ENCODE results near the gene PEAK3. TPM values are rescaled to one million over a fixed set of nuclear protein-coding genes. Genes with fewer than 3 reads are reported as not detected.
A peak's percentile ranks its signal among the peaks of the same experiment; 100 is the strongest.

PEAK3 gene
- total RNA-seq, 6 donors from 2014 or later: 2.4 to 8.6 (median 4.6) TPM

DNA sequence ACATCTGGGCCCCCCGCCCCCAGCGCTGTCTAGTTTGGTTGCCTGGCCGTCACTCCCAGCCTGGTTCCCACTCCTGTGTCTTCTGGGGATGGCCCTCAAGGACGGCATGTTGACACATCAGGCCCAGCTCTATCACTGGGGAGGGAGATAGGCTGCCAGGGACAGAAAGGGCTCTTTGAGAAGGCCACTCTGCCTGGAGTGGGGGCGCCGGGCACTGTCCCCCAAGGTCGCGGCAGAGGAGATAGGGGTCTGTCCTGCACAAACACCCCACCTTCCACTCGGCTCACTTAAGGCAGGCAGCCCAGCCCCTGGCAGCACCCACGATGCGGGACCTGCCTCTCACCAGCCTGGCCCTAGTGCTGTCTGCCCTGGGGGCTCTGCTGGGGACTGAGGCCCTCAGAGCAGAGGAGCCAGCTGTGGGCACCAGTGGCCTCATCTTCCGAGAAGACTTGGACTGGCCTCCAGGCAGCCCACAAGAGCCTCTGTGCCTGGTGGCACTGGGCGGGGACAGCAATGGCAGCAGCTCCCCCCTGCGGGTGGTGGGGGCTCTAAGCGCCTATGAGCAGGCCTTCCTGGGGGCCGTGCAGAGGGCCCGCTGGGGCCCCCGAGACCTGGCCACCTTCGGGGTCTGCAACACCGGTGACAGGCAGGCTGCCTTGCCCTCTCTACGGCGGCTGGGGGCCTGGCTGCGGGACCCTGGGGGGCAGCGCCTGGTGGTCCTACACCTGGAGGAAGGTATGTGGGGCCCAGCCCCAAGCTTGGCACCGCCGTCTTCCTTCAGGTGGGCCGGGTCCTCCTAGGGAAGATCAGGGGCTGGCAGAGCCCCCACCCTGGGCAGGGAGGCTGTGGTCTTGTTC, 32.7 kb downstream of the PEAK3 start, which contains the start of gene AMH:
Gene AMH (plus strand): TSS at position 314 of the 857 bp plus-strand sequence. CDS start 10 bp downstream, at position 324.
- 71 to 82% methylated on average over 4 to 10 of the region's 27 CpGs for WGBS, 2 donors
- TF ChIP-seq POLR2A (IDR thresholded peaks at IDR 0.05) (no peak), POLR2AphosphoS5 (IDR thresholded peaks at IDR 0.05) (no peak), EP300 (IDR thresholded peaks at IDR 0.05) (no peak)
- TF ChIP-seq, protein P1, sequence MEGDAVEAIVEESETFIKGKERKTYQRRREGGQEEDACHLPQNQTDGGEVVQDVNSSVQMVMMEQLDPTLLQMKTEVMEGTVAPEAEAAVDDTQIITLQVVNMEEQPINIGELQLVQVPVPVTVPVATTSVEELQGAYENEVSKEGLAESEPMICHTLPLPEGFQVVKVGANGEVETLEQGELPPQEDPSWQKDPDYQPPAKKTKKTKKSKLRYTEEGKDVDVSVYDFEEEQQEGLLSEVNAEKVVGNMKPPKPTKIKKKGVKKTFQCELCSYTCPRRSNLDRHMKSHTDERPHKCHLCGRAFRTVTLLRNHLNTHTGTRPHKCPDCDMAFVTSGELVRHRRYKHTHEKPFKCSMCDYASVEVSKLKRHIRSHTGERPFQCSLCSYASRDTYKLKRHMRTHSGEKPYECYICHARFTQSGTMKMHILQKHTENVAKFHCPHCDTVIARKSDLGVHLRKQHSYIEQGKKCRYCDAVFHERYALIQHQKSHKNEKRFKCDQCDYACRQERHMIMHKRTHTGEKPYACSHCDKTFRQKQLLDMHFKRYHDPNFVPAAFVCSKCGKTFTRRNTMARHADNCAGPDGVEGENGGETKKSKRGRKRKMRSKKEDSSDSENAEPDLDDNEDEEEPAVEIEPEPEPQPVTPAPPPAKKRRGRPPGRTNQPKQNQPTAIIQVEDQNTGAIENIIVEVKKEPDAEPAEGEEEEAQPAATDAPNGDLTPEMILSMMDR (IDR thresholded peaks at IDR 0.05): no peak
- Histone ChIP-seq H3K27ac (no peak within 1 kb of the TSS), H3K4me3 (no peak within 1 kb of the TSS), H3K9me3 (no peaks in the 10 kb centered on the region), H3K27me3 (peaks cover 0 to 45% (median 37%) of the 10 kb centered on the region in 4 donors), H3K36me3 (peaks cover 34 to 48% (median 48%) of the 10 kb centered on the region in 4 donors), H3K4me1 (peaks cover 43 to 57% (median 46%) of the 10 kb centered on the region in 4 donors)
- no peak for ATAC-seq (ENCODE audit: low FRiP score in 2 of 2)
- DNase-seq: peak in 1 of 2 donors; percentile 78

DNA sequence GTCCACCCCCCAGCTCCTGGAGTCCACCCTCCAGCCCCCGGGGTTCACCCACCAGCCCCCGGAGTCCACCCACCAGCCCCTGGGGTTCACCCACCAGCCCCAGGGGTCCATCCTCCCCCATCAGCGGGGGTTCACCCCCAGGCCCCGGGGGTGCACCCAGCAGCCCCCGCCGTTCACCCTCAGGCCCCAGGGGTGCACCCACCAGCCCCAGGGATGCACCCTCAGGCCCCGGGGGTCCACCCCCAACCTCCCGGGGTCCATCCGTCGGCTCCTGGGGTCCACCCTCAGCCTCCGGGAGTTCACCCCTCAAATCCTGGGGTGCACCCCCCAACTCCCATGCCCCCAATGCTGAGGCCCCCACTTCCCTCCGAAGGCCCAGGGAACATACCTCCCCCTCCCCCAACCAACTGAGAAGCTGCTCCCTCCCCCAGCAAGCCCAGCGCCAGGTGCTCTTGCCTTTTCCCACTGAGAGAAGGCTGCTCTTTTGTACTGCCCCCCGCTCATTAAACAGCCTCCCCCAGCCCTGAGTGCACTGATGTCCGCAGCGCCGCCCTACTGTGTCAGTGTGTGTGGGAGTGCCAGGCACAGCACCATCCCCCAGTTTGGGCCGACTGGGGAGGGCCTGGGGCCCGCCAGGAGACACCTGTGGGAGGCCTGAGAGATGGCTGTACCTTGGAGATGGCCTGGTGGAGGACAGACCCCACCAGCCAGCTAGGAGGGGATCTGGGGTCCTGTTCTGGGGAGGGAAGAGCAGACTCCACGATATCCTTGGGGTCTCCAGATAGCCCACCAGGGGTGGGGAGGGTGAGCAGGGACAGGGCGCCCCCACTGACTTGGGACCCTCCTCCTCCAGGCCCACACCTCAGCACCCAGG, 33.6 kb downstream of the PEAK3 start:
- no peak for ATAC-seq (ENCODE audit: low FRiP score in 2 of 2)
- TF ChIP-seq POLR2AphosphoS5 (IDR thresholded peaks at IDR 0.05): no peak
- peaks cover 39 to 51% (median 43%) of the 10 kb centered on the region in 4 donors for H3K4me1 ChIP-seq
- WGBS, 2 donors: 91 to 95% methylated on average over 13 to 16 of the region's 21 CpGs
- H3K27ac ChIP-seq: no peak overlapping the region
- H3K36me3 ChIP-seq: peaks cover 43 to 57% (median 56%) of the 10 kb centered on the region in 4 donors
- H3K9me3 ChIP-seq: no peaks in the 10 kb centered on the region
- H3K27me3 ChIP-seq: peaks cover 0 to 37% (median 34%) of the 10 kb centered on the region in 4 donors
- no peak overlapping the region for H3K4me3 ChIP-seq
- no peak for DNase-seq

DNA sequence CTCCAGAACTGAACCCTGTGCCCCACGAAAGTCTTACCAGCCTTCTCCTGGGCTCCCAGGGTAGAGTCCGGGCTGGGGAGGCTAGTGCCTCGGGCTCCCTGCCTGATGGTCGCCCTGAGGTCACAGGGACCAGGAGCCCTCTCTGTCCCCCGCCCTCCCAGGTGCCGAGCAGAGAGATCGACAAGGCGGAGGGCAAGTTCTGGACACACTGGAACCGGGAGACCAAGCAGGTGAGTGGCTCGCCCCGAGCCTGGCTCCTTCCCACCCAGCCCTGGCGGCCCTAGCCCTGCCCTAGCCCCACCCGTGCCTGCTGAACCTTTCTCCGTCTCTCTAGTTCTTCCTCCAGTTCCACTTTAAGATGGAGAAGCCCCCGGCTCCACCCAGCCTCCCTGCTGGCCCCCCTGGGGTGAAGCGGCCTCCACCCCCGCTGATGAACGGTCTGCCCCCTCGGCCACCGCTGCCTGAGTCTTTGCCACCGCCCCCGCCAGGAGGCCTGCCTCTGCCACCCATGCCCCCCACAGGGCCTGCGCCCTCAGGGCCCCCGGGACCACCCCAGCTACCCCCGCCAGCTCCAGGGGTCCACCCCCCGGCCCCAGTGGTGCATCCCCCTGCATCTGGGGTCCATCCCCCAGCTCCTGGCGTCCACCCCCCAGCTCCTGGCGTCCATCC, 34.4 kb downstream of the PEAK3 start:
- 93 to 98% methylated on average over 20 to 21 of the region's 28 CpGs for WGBS, 2 donors
- H3K9me3 ChIP-seq: no peaks in the 10 kb centered on the region
- H3K4me1 ChIP-seq: peaks cover 39 to 51% (median 40%) of the 10 kb centered on the region in 4 donors
- DNase-seq (peak in 1 of 2 donors; percentile 66), ATAC-seq (ENCODE audit: low FRiP score in 2 of 2) (no peak)
- H3K4me3 ChIP-seq: no peak overlapping the region
- peaks cover 0 to 29% (median 27%) of the 10 kb centered on the region in 4 donors for H3K27me3 ChIP-seq
- TF ChIP-seq POLR2A (IDR thresholded peaks at IDR 0.05): no peak
- TF ChIP-seq POLR2AphosphoS5 (IDR thresholded peaks at IDR 0.05): no peak
- TF ChIP-seq EP300 (IDR thresholded peaks at IDR 0.05): no peak
- TF ChIP-seq, protein P1 (IDR thresholded peaks at IDR 0.05): no peak
- peak overlapping the region in 2 of 4 donors; percentile 1 to 27 for H3K27ac ChIP-seq
- peaks cover 43 to 62% (median 60%) of the 10 kb centered on the region in 4 donors for H3K36me3 ChIP-seq

DNA sequence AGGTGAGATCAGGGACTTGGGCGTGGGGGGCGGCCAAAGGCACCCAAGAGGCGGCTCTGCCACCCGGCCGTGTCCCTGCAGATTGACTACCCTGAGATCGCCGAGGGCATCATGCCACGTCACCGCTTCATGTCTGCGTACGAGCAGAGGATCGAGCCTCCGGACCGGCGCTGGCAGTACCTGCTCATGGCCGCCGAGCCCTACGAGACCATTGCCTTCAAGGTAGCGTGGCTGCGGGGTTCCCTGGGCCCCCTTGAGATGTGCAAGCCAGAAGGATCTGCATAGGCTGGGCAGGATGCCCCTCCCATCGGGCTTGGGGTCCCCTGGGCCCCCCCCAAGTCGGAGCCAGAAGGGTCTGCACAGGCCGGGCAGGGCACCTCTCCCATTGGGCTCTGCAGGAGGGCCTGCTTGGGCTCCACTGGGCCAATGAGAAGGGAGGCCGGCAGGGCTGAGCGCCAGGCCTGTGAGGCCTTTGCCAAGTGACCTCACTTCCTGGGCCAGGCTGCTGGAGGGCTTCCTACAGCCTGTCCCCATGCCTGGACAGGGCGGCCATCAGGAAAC, 35.1 kb downstream of the PEAK3 start:
- H3K9me3 ChIP-seq: no peaks in the 10 kb centered on the region
- H3K4me1 ChIP-seq: peaks cover 39 to 51% (median 40%) of the 10 kb centered on the region in 4 donors
- peak in 1 of 2 donors; percentile 18 for ATAC-seq (ENCODE audit: low FRiP score in 2 of 2)
- TF ChIP-seq EP300 (IDR thresholded peaks at IDR 0.05) (no peak), POLR2AphosphoS5 (IDR thresholded peaks at IDR 0.05) (peak in 1 of 2 donors; percentile 6), POLR2A (IDR thresholded peaks at IDR 0.05) (no peak)
- TF ChIP-seq, protein P1 (IDR thresholded peaks at IDR 0.05): no peak
- peak overlapping the region in 1 of 4 donors; percentile 27 for H3K27ac ChIP-seq
- peak in 1 of 2 donors; percentile 85 for DNase-seq
- 88 to 97% methylated on average over 6 to 26 of the region's 26 CpGs for WGBS, 2 donors
- H3K36me3 ChIP-seq: peaks cover 43 to 67% (median 60%) of the 10 kb centered on the region in 4 donors
- H3K4me3 ChIP-seq: no peak overlapping the region
- peaks cover 0 to 22% (median 20%) of the 10 kb centered on the region in 4 donors for H3K27me3 ChIP-seq

Measured in upper lobe of left lung (tissue), 6 donors.